H9 (cell line): ENCODE results near the gene ADGRG2. TPM values are rescaled to one million over a fixed set of nuclear protein-coding genes. Genes with fewer than 3 reads are reported as not detected.

Experiments
- DNase-seq: peaks from one replicate; pipeline ENCODE4 v3.0.0-alpha.2; 2017
- H2AFZ ChIP-seq: one replicate; pipeline ENCODE4 v1.6.1; 2013; ENCODE audit warnings: mild to moderate bottlenecking, low read length, control low read depth, moderate library complexity
- H2AK5ac ChIP-seq: 2 replicates; pipeline ENCODE4 v1.6.1; 2013; ENCODE audit warnings: low read length, control low read depth, mixed read lengths; ENCODE audit not compliant: insufficient read length
- H2BK120ac ChIP-seq: one replicate; pipeline ENCODE4 v1.6.1; 2013; ENCODE audit warnings: low read depth, mild to moderate bottlenecking, low read length, control low read depth, inconsistent platforms; ENCODE audit not compliant: poor library complexity, severe bottlenecking
- H2BK12ac ChIP-seq: 2 replicates; pipeline ENCODE4 v1.6.1; 2013; ENCODE audit warnings: low read length, control low read depth, mixed read lengths, low read depth; ENCODE audit not compliant: insufficient read length
- H2BK15ac ChIP-seq: 2 replicates; pipeline ENCODE4 v1.6.1; 2013; ENCODE audit warnings: low read depth, low read length, control low read depth
- H2BK20ac ChIP-seq: one replicate; pipeline ENCODE4 v1.6.1; 2013; ENCODE audit warnings: low read depth, mild to moderate bottlenecking, low read length, control low read depth, inconsistent platforms; ENCODE audit not compliant: poor library complexity, severe bottlenecking
- H2BK5ac ChIP-seq: 2 replicates; pipeline ENCODE4 v1.6.1; 2013; ENCODE audit warnings: low read length, control low read depth, mixed read lengths; ENCODE audit not compliant: insufficient read length
- H3K14ac ChIP-seq: 2 replicates; pipeline ENCODE4 v1.6.1; 2013; ENCODE audit warnings: low read length, control low read depth; ENCODE audit not compliant: insufficient read depth
- H3K18ac ChIP-seq: 2 replicates; pipeline ENCODE4 v1.6.1; 2013; ENCODE audit warnings: low read depth, mild to moderate bottlenecking, mixed read lengths, low read length, control low read depth; ENCODE audit not compliant: insufficient read length
- H3K23ac ChIP-seq: 2 replicates; pipeline ENCODE4 v1.6.1; 2013; ENCODE audit warnings: low read length, control low read depth, mixed read lengths, low read depth; ENCODE audit not compliant: insufficient read length
- H3K23me2 ChIP-seq: 2 replicates; pipeline ENCODE4 v1.6.1; 2013; ENCODE audit warnings: low read depth, mild to moderate bottlenecking, mixed read lengths, low read length, control low read depth; ENCODE audit not compliant: insufficient read length, poor library complexity, severe bottlenecking
- H3K27ac ChIP-seq: 2 replicates; pipeline ENCODE4 v1.5.1; 2013; ENCODE audit warnings: low read length, control low read depth, mixed read lengths, low read depth; ENCODE audit not compliant: insufficient read length
- H3K27me3 ChIP-seq: 2 replicates; pipeline ENCODE4 v1.6.1; 2013; ENCODE audit warnings: low read length, control low read depth, inconsistent platforms; ENCODE audit not compliant: insufficient read depth
- H3K4ac ChIP-seq: 2 replicates; pipeline ENCODE4 v1.6.1; 2013; ENCODE audit warnings: low read depth, mild to moderate bottlenecking, control low read depth, inconsistent platforms, low read length, moderate library complexity
- H3K4me1 ChIP-seq: 2 replicates; pipeline ENCODE4 v1.6.1; 2013; ENCODE audit warnings: low read length, control low read depth, inconsistent platforms; ENCODE audit not compliant: insufficient read depth
- H3K4me2 ChIP-seq: 2 replicates; pipeline ENCODE4 v1.6.1; 2013; ENCODE audit warnings: low read length, control low read depth, mixed read lengths; ENCODE audit not compliant: insufficient read length, insufficient read depth
- H3K56ac ChIP-seq: 2 replicates; pipeline ENCODE4 v1.6.1; 2013; ENCODE audit warnings: low read depth, mild to moderate bottlenecking, mixed read lengths, low read length, control low read depth; ENCODE audit not compliant: insufficient read length
- H3K79me1 ChIP-seq: 2 replicates; pipeline ENCODE4 v1.6.1; 2013; ENCODE audit warnings: low read depth, mild to moderate bottlenecking, moderate library complexity, low read length, control low read depth, inconsistent platforms; ENCODE audit not compliant: insufficient read depth, poor library complexity, severe bottlenecking
- H3K79me2 ChIP-seq: 2 replicates; pipeline ENCODE4 v1.6.1; 2013; ENCODE audit warnings: low read length, control low read depth, inconsistent platforms; ENCODE audit not compliant: insufficient read depth
- H3K9ac ChIP-seq: 2 replicates; pipeline ENCODE4 v1.6.1; 2013; ENCODE audit warnings: low read length, control low read depth, mixed read lengths; ENCODE audit not compliant: insufficient read length; ENCODE audit errors: extremely low read depth
- H3K9me3 ChIP-seq: one replicate; pipeline ENCODE4 v1.6.1; 2013; ENCODE audit warnings: low read depth, low read length, inconsistent platforms; ENCODE audit not compliant: control insufficient read depth
- H3T11ph ChIP-seq: one replicate; pipeline ENCODE4 v1.6.1; 2013; ENCODE audit warnings: mild to moderate bottlenecking, low read length, control low read depth, inconsistent platforms
- H4K20me1 ChIP-seq: one replicate; pipeline ENCODE4 v1.6.1; 2013; ENCODE audit not compliant: control insufficient read depth, insufficient read length, insufficient read depth
- H4K5ac ChIP-seq: 2 replicates; pipeline ENCODE4 v1.6.1; 2013; ENCODE audit warnings: low read depth, mild to moderate bottlenecking, mixed read lengths, low read length, control low read depth; ENCODE audit not compliant: insufficient read length
- H4K8ac ChIP-seq: replicated peaks from 2 replicates; pipeline ENCODE4 v1.6.1; 2013; ENCODE audit warnings: low read length, control low read depth, mixed read lengths, low read depth; ENCODE audit not compliant: insufficient read length
- H4K91ac ChIP-seq: 2 replicates; pipeline ENCODE4 v1.6.1; 2013; ENCODE audit warnings: low read depth, mild to moderate bottlenecking, moderate library complexity, mixed read lengths, low read length, control low read depth; ENCODE audit not compliant: insufficient read length
- H3K27ac Mint-ChIP-seq, 3 experiments: 2 replicates in 2 of 3; 3 replicates in 1 of 3; pipeline ENCODE4 v1.8.0; 2020 to 2021; ENCODE audit warnings: mixed read lengths in 3 of 3, mild to moderate bottlenecking in 1 of 3, moderate library complexity in 1 of 3
- H3K27me3 Mint-ChIP-seq: 2 replicates; pipeline ENCODE4 v1.8.0; 2021; ENCODE audit warnings: low read depth, mild to moderate bottlenecking, moderate library complexity, mixed read lengths
- H3K36me3 Mint-ChIP-seq, 3 experiments: 2 replicates in 2 of 3; 3 replicates in 1 of 3; pipeline ENCODE4 v1.8.0; 2020 to 2021; ENCODE audit warnings: low read depth in 3 of 3, mixed read lengths in 3 of 3; ENCODE audit not compliant: insufficient read depth in 1 of 3
- H3K4me1 Mint-ChIP-seq, 2 experiments: 2 replicates each; pipeline ENCODE4 v1.8.0; 2020; ENCODE audit warnings: mixed read lengths in 2 of 2
- H3K4me3 Mint-ChIP-seq, 2 experiments: 2 replicates in 1 of 2; 3 replicates in 1 of 2; pipeline ENCODE4 v1.8.0; 2020 to 2021; ENCODE audit warnings: mild to moderate bottlenecking in 2 of 2, mixed read lengths in 2 of 2, moderate library complexity in 1 of 2
- H3K9me3 Mint-ChIP-seq, 2 experiments: 2 replicates in 1 of 2; 3 replicates in 1 of 2; pipeline ENCODE4 v1.8.0; 2020; ENCODE audit warnings: mild to moderate bottlenecking in 2 of 2, mixed read lengths in 2 of 2, moderate library complexity in 1 of 2
- WGBS: extraction: QIAGEN DNeasy Blood & Tissue Kit; methylation state at CpG from one replicate; pipeline ENCODE4 v1.1.7; 2013; ENCODE audit warnings: missing lambda C conversion rate, low lambda C conversion rate, mixed read lengths; ENCODE audit not compliant: insufficient read length; ENCODE audit errors: extremely low coverage; 5-methylcytosine and 5-hydroxymethylcytosine counted together
- total RNA-seq: library from RNA; stranded (reverse); gene quantifications from 2 replicates; pipeline ENCODE4 v1.2.1, GENCODE V29; 2021
- TF ChIP-seq, protein P1 (sequence below): fragments of 200-600 bp; sonication (generic); conservative IDR thresholded peaks from 3 replicates; pipeline ENCODE4 v1.8.0; 2021; ENCODE audit warnings: antibody characterized with exemption, mild to moderate bottlenecking

ADGRG2 gene
- total RNA-seq, 1 experiment from 2014 or later: 6.8 TPM

DNA sequence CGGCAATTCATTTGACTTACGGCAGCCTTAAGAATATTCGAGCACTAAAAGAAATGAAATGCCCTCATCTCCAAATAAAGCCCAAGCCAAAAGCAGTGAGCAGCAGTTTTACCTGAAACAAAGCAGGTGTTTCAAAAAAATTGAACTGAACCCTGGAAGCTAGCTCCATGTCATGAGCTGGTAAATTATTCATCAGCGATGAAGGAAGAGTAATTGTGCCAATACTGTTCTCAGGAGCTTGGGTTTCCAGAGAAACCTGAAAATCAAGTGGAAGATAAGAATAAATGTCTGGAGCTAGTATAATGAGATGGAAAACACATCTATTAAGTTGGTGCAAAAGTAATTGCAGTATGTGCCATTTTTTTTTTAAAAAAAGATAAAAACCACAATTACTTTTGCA is 114.4 kb downstream of the ADGRG2 start:
- Histone ChIP-seq H2BK15ac (no peak overlapping the region), H2BK120ac (no peak overlapping the region), H3K4me2 (no peak overlapping the region), H4K8ac (no peak overlapping the region), H3K79me1 (no peaks in the 10 kb centered on the region), H3K18ac (no peak overlapping the region), H4K91ac (no peak overlapping the region), H4K5ac (no peak overlapping the region), H3K23ac (no peak overlapping the region), H3K56ac (no peak overlapping the region), H3K27me3 (no peaks in the 10 kb centered on the region), H3K23me2 (no peaks in the 10 kb centered on the region), H2AFZ (no peak overlapping the region), H3K4me1 (no peaks in the 10 kb centered on the region), H3K27ac (no peak overlapping the region), H4K20me1 (no peaks in the 10 kb centered on the region), H3K14ac (no peak overlapping the region), H3K4ac (no peak overlapping the region), H2BK5ac (no peak overlapping the region), H2BK20ac (no peak overlapping the region), H2BK12ac (no peak overlapping the region), H3K9ac (no peak overlapping the region), H3K9me3 (peaks cover 43% of the 10 kb centered on the region), H2AK5ac (no peak overlapping the region), H3K79me2 (no peaks in the 10 kb centered on the region), H3T11ph (no peak overlapping the region)
- WGBS: no CpG with 5 or more reads among the region's 4 CpGs
- TF ChIP-seq, protein P1, sequence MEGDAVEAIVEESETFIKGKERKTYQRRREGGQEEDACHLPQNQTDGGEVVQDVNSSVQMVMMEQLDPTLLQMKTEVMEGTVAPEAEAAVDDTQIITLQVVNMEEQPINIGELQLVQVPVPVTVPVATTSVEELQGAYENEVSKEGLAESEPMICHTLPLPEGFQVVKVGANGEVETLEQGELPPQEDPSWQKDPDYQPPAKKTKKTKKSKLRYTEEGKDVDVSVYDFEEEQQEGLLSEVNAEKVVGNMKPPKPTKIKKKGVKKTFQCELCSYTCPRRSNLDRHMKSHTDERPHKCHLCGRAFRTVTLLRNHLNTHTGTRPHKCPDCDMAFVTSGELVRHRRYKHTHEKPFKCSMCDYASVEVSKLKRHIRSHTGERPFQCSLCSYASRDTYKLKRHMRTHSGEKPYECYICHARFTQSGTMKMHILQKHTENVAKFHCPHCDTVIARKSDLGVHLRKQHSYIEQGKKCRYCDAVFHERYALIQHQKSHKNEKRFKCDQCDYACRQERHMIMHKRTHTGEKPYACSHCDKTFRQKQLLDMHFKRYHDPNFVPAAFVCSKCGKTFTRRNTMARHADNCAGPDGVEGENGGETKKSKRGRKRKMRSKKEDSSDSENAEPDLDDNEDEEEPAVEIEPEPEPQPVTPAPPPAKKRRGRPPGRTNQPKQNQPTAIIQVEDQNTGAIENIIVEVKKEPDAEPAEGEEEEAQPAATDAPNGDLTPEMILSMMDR: no peak
- Mint-ChIP-seq H3K4me1 (no peaks in the 10 kb centered on the region), H3K4me3 (no peak overlapping the region), H3K9me3 (peaks cover 52 to 59% of the 10 kb centered on the region in 2 experiments), H3K36me3 (peaks cover 5 to 23% (median 12%) of the 10 kb centered on the region in 3 experiments), H3K27ac (no peak overlapping the region), H3K27me3 (no peaks in the 10 kb centered on the region; the same call in none of the 2 replicates)
- DNase-seq: no peak
